SK-N-SH (cell line): ENCODE measurements around the gene ZNF827. TPM values are rescaled to one million over a fixed set of nuclear protein-coding genes. Genes with fewer than 3 reads are reported as not detected.

ENCODE experiments used
- CTCF ChIA-PET: fragments of 300-600, 350-600 bp; formaldehyde crosslinking; extraction: SDS; loops from one replicate; lab custom pipeline; 2021; lab: Yijun Ruan, JAX
- POLR2A ChIA-PET: fragments of 350-600 bp; sonication (Branson Sonifier 250); formaldehyde crosslinking; extraction: SDS; loops from one replicate; lab custom pipeline; 2020; ENCODE audit warnings: antibody characterized with exemption, inconsistent platforms; lab: Yijun Ruan, JAX
- DNase-seq: peaks from one replicate; pipeline ENCODE4 v3.0.0; 2012
- H2AFZ ChIP-seq: fragments of 200-600 bp; sonication (generic); 2 replicates; pipeline ENCODE4 v1.8.1; 2016; ENCODE audit warnings: antibody characterized with exemption, mild to moderate bottlenecking, low read depth
- H3F3A ChIP-seq: fragments of 200-600 bp; sonication (generic); replicated peaks from 2 replicates; pipeline ENCODE3; 2016; ENCODE audit warnings: antibody characterized with exemption, mild to moderate bottlenecking; ENCODE audit not compliant: insufficient read depth
- H3K27ac ChIP-seq, 2 experiments: fragments of 200-500 bp in 1 of 2; fragments of 200-600 bp in 1 of 2; sonication (Bioruptor generic) in 1 of 2; sonication (generic), shearing (Covaris generic) in 1 of 2; 2 replicates each; pipeline versions ENCODE4 v1.5.1 to v1.6.1; 2014 to 2016; ENCODE audit warnings: low read depth in 2 of 2, inconsistent platforms in 1 of 2, low read length in 1 of 2, mild to moderate bottlenecking in 1 of 2, mixed read lengths in 1 of 2
- H3K27me3 ChIP-seq: fragments of 200-600 bp; sonication (generic), shearing (Covaris generic); 2 replicates; pipeline ENCODE4 v1.6.1; 2016; ENCODE audit warnings: mixed run types; ENCODE audit not compliant: insufficient read depth
- H3K36me3 ChIP-seq, 2 experiments: fragments of 200-500 bp in 1 of 2; fragments of 200-600 bp in 1 of 2; sonication (Bioruptor generic) in 1 of 2; sonication (generic) in 1 of 2; replicated peaks in 1 of 2; 2 replicates each; pipeline versions ENCODE3 to v1.5.1; 2014 to 2016; ENCODE audit warnings: low read length in 1 of 2, mild to moderate bottlenecking in 1 of 2; ENCODE audit not compliant: insufficient read depth in 2 of 2, control insufficient read depth in 1 of 2
- H3K4me1 ChIP-seq, 2 experiments: fragments of 200-500 bp in 1 of 2; fragments of 200-600 bp in 1 of 2; sonication (Bioruptor generic) in 1 of 2; sonication (generic), shearing (Covaris generic) in 1 of 2; 2 replicates each; pipeline versions ENCODE4 v1.5.1 to v1.6.1; 2014 to 2016; ENCODE audit warnings: low read depth in 1 of 2, low read length in 1 of 2, mixed run types in 1 of 2; ENCODE audit not compliant: insufficient read depth in 2 of 2, control insufficient read depth in 1 of 2
- H3K4me2 ChIP-seq: fragments of 200-600 bp; sonication (generic), shearing (Covaris generic); 2 replicates; pipeline ENCODE4 v1.6.1; 2017; ENCODE audit warnings: mixed run types
- H3K4me3 ChIP-seq, 2 experiments: fragments of 200-500 bp in 1 of 2; fragments of 200-600 bp in 1 of 2; sonication (Bioruptor generic) in 1 of 2; sonication (generic), shearing (Covaris generic) in 1 of 2; 2 replicates each; pipeline versions ENCODE4 v1.5.1 to v1.8.1; 2014 to 2016; ENCODE audit warnings: low read depth in 2 of 2, inconsistent platforms in 1 of 2, low read length in 1 of 2, mild to moderate bottlenecking in 1 of 2, mixed read lengths in 1 of 2, moderate library complexity in 1 of 2
- H3K79me2 ChIP-seq: fragments of 200-600 bp; sonication (generic); 2 replicates; pipeline ENCODE4 v1.8.1; 2017; ENCODE audit warnings: mild to moderate bottlenecking; ENCODE audit not compliant: insufficient read depth
- H3K9ac ChIP-seq: fragments of 200-600 bp; sonication (generic); 2 replicates; pipeline ENCODE4 v1.6.1; 2017; ENCODE audit warnings: mixed run types
- H3K9me2 ChIP-seq: fragments of 200-600 bp; sonication (generic); 2 replicates; pipeline ENCODE4 v1.6.1; 2017; ENCODE audit warnings: mixed run types
- H3K9me3 ChIP-seq: fragments of 200-600 bp; sonication (generic); 2 replicates; pipeline ENCODE4 v1.6.1; 2017; ENCODE audit warnings: mixed run types, mild to moderate bottlenecking, moderate library complexity
- H4K20me1 ChIP-seq: fragments of 200-600 bp; sonication (generic); 2 replicates; pipeline ENCODE4 v1.6.1; 2017; ENCODE audit warnings: mild to moderate bottlenecking, mixed run types; ENCODE audit not compliant: insufficient read depth
- CHD2 ChIP-seq: fragments of 150-350 bp; IDR thresholded peaks from 2 replicates; pipeline ENCODE4 v1.6.1; 2018; ENCODE audit warnings: low read length; ENCODE audit not compliant: partially characterized antibody
- EP300 ChIP-seq, 2 experiments: IDR thresholded peaks; 2 replicates each; pipeline versions ENCODE4 v1.4.0 to v1.6.1; 2012; ENCODE audit warnings: borderline replicate concordance in 1 of 2, low read depth in 1 of 2, low read length in 1 of 2
- EZH2phosphoT487 ChIP-seq: fragments of 200-600 bp; sonication (generic); IDR thresholded peaks from 2 replicates; pipeline ENCODE4 v1.6.1; 2017; ENCODE audit warnings: low read depth, mixed run types, mild to moderate bottlenecking, antibody characterized with exemption, moderate library complexity, borderline replicate concordance
- FOSL2 ChIP-seq: IDR thresholded peaks from 2 replicates; pipeline ENCODE4 v1.4.0; 2012; ENCODE audit warnings: low read depth, mild to moderate bottlenecking, moderate library complexity, borderline replicate concordance
- FOXM1 ChIP-seq: IDR thresholded peaks from 2 replicates; pipeline ENCODE4 v1.4.0; 2012; ENCODE audit warnings: low read depth, mild to moderate bottlenecking
- JUND ChIP-seq: IDR thresholded peaks from 2 replicates; pipeline ENCODE4 v1.4.0; 2012
- MEF2A ChIP-seq: IDR thresholded peaks from 2 replicates; pipeline ENCODE4 v1.4.0; 2012; ENCODE audit warnings: low read depth, borderline replicate concordance
- MXI1 ChIP-seq: IDR thresholded peaks from 2 replicates; pipeline ENCODE4 v1.6.1; 2012; ENCODE audit warnings: mild to moderate bottlenecking, low read depth, low read length, improper control_type of control experiment
- NFIC ChIP-seq: IDR thresholded peaks from 2 replicates; pipeline ENCODE4 v1.4.0; 2012; ENCODE audit warnings: borderline replicate concordance
- RAD21 ChIP-seq: IDR thresholded peaks from 2 replicates; pipeline ENCODE4 v1.6.1; 2012; ENCODE audit warnings: mild to moderate bottlenecking, low read length
- RFX5 ChIP-seq: IDR thresholded peaks from 2 replicates; pipeline ENCODE4 v1.6.1; 2012; ENCODE audit warnings: mild to moderate bottlenecking, improper control_type of control experiment, low read length
- SIN3A ChIP-seq: IDR thresholded peaks from 2 replicates; pipeline ENCODE4 v1.6.1; 2012; ENCODE audit warnings: low read depth, mild to moderate bottlenecking, low read length, moderate library complexity, borderline replicate concordance
- SMC3 ChIP-seq: IDR thresholded peaks from 2 replicates; pipeline ENCODE4 v1.6.1; 2012; ENCODE audit warnings: low read depth, low read length, improper control_type of control experiment
- TAF1 ChIP-seq: IDR thresholded peaks from 2 replicates; pipeline ENCODE4 v1.6.1; 2012; ENCODE audit warnings: low read depth, mild to moderate bottlenecking, low read length, moderate library complexity, borderline replicate concordance
- TCF12 ChIP-seq: IDR thresholded peaks from 2 replicates; pipeline ENCODE4 v1.4.0; 2012
- TEAD4 ChIP-seq: IDR thresholded peaks from 2 replicates; pipeline ENCODE4 v1.4.0; 2012; ENCODE audit warnings: mild to moderate bottlenecking, borderline replicate concordance; ENCODE audit not compliant: insufficient read depth
- YY1 ChIP-seq: IDR thresholded peaks from 2 replicates; pipeline ENCODE4 v1.4.0; 2012; ENCODE audit warnings: low read depth, mild to moderate bottlenecking
- WGBS: methylation state at CpG from one replicate; pipeline ENCODE4 v1.1.6; 2017; ENCODE audit warnings: low lambda C conversion rate; 5-methylcytosine and 5-hydroxymethylcytosine counted together
- polyA plus RNA-seq, 3 experiments: library from polyadenylated mRNA; depleted of rRNA; stranded (reverse); fragments of >200 nt; gene quantifications; 2 replicates each; pipeline ENCODE4 v1.2.3, GENCODE V29; 2012
- TF ChIP-seq, protein P1 (sequence below): fragments of 150-350 bp; IDR thresholded peaks from 2 replicates; pipeline ENCODE4 v1.6.1; 2017; ENCODE audit warnings: antibody characterized with exemption, low read length, low read depth, borderline replicate concordance
- TF ChIP-seq, protein P2 (sequence below): IDR thresholded peaks from 2 replicates; pipeline ENCODE4 v1.4.0; 2012; ENCODE audit warnings: low read depth, borderline replicate concordance

ZNF827 gene
- polyA plus RNA-seq, 1 of the 3 experiments (the other 2 are of a cell fraction), result 23.2 TPM

DNA sequence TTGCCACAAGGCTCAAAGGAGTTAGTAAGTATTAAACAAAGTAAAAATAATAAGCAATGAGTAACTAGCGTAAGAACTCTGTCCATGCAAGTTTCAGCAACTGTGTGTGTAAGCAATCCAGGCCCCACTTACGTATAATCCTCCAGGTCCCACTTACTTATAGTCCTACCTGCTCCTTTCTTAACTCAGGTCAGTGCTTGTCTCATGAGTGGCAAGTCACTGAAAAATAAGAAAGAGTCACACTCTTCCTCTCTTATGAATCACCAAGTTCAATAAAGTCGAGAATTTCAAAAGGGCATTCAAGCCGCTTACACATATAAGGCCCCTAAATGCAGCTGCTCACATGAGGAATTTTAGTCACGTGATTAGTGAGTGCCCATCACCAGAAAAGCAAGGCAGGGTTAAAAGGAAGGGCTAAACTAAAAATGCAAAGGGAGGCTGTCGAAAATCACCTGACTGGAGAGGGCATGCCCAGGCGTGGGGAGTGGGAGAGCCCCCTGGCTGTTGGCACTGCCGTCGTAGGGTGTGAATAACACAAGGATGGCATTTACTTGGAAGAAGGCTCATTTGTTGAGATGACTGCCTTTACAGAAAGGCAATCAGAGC, 58.2 kb downstream of the ZNF827 start:
- Histone ChIP-seq H3K27ac (no peak overlapping the region; a peak in 1 of 4 replicates), H3K36me3 (peaks cover 33% of the 10 kb centered on the region in 2 experiments)
- TF ChIP-seq MEF2A (no peak), TCF12 (no peak), CHD2 (no peak), YY1 (no peak), FOXM1 (no peak), NFIC (no peak), JUND (no peak), TEAD4 (no peak), EZH2phosphoT487 (no peak), EP300 (IDR thresholded peaks at IDR 0.05; ENCODE audit: borderline replicate concordance in 1 of 2, low read depth in 1 of 2, low read length in 1 of 2) (no peak), FOSL2 (no peak), RFX5 (no peak), SIN3A (no peak), SMC3 (no peak), TAF1 (no peak), RAD21 (no peak), MXI1 (no peak)
- TF ChIP-seq, protein P1, sequence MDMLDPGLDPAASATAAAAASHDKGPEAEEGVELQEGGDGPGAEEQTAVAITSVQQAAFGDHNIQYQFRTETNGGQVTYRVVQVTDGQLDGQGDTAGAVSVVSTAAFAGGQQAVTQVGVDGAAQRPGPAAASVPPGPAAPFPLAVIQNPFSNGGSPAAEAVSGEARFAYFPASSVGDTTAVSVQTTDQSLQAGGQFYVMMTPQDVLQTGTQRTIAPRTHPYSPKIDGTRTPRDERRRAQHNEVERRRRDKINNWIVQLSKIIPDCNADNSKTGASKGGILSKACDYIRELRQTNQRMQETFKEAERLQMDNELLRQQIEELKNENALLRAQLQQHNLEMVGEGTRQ, result no peak
- TF ChIP-seq, protein P2, sequence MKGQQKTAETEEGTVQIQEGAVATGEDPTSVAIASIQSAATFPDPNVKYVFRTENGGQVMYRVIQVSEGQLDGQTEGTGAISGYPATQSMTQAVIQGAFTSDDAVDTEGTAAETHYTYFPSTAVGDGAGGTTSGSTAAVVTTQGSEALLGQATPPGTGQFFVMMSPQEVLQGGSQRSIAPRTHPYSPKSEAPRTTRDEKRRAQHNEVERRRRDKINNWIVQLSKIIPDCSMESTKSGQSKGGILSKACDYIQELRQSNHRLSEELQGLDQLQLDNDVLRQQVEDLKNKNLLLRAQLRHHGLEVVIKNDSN, result no peak
- TF ChIP-seq, all 33 proteins: peak for 0
- Histone ChIP-seq H3K4me2 (no peak overlapping the region), H4K20me1 (no peaks in the 10 kb centered on the region), H3K4me3 (no peak overlapping the region), H3F3A (no peaks in the 10 kb centered on the region), H3K27me3 (no peaks in the 10 kb centered on the region), H2AFZ (no peak overlapping the region), H3K4me1 (peaks cover 5 to 9% of the 10 kb centered on the region in 2 experiments; a peak in 2 of 4 replicates), H3K79me2 (peaks cover 50% of the 10 kb centered on the region; the same call in 1 of the 2 replicates), H3K9ac (no peak overlapping the region), H3K9me3 (no peaks in the 10 kb centered on the region), H3K9me2 (no peaks in the 10 kb centered on the region)
- DNase-seq, result no peak
- CTCF ChIA-PET, result no interaction called here
- POLR2A ChIA-PET, result no interaction called here
- 95% methylated on average over 9 of the region's 9 CpGs for WGBS
